Measurements from ENCODE around the gene ZAP70. TPM values are rescaled to one million over a fixed set of nuclear protein-coding genes. Genes with fewer than 3 reads are reported as not detected.
"Not testable (repeated sequence)": the region's sequence is repeated elsewhere in the genome, so short reads cannot be mapped to it uniquely, and the experiment has no call there.

The ZAP70 gene
- total RNA-seq, 2 donors from 2014 or later = 0.86 to 1.4 TPM

DNA sequence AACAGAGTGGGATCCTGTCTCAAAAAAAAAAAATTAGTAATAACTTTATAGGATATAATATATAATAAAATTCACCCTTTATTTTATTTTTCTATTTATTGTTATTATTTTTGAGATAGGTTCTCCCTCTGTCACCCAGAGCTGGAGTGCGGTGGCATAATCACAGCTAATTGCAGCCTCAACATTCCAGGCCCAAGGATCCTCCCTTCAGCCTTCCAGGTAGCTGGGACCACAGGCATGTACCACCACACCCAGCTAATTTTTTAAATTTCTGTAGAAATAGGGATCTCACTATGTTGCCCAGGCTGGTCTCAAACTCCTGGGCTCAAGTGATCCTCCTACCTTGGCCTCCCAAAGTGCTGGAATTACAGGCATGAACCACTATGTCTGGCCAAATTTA is 42.9 kb upstream of the ZAP70 start:
- Histone ChIP-seq H3K4me3 (no peak overlapping the region), H3K9me3 (no peaks in the 10 kb centered on the region), H3K36me3 (no peaks in the 10 kb centered on the region), H3K4me1 (no peaks in the 10 kb centered on the region), H3K27ac (no peak overlapping the region), H3K27me3 (no peaks in the 10 kb centered on the region)
- no peak for TF ChIP-seq CTCF (IDR thresholded peaks at IDR 0.05)
- DNase-seq (ENCODE audit: low spot score) = no peak

GRCh38 chr2:97671526-97671925 is 41.9 kb upstream of the ZAP70 start:
- Histone ChIP-seq H3K4me3 (no peak overlapping the region), H3K36me3 (no peaks in the 10 kb centered on the region), H3K4me1 (no peaks in the 10 kb centered on the region), H3K27me3 (no peaks in the 10 kb centered on the region), H3K27ac (no peak overlapping the region), H3K9me3 (no peaks in the 10 kb centered on the region)
- no peak for TF ChIP-seq CTCF (IDR thresholded peaks at IDR 0.05)
- no peak for DNase-seq (ENCODE audit: low spot score)

- H3K27me3 ChIP-seq; H3K27ac ChIP-seq; H3K9me3 ChIP-seq; H3K4me3 ChIP-seq; H3K36me3 ChIP-seq; H3K4me1 ChIP-seq; DNase-seq (ENCODE audit: low spot score): not testable (repeated sequence)
These were observed 40.7 kb upstream of the ZAP70 start for GRCh38 chr2:97672606-97673140.

- no peaks in the 10 kb centered on the region for H3K9me3 ChIP-seq
- H3K36me3 ChIP-seq = no peaks in the 10 kb centered on the region
- H3K4me1 ChIP-seq = no peaks in the 10 kb centered on the region
- H3K4me3 ChIP-seq = no peak overlapping the region
- no peak for DNase-seq (ENCODE audit: low spot score)
- no peak overlapping the region for H3K27ac ChIP-seq
- TF ChIP-seq CTCF (IDR thresholded peaks at IDR 0.05) = no peak
- no peaks in the 10 kb centered on the region for H3K27me3 ChIP-seq
These were observed 40.0 kb upstream of the ZAP70 start for GRCh38 chr2:97673182-97673914.

GRCh38 chr2:97673915-97674283 is 39.5 kb upstream of the ZAP70 start:
- no peaks in the 10 kb centered on the region for H3K9me3 ChIP-seq
- TF ChIP-seq CTCF (IDR thresholded peaks at IDR 0.05) = no peak
- H3K27ac ChIP-seq = no peak overlapping the region
- no peak for DNase-seq (ENCODE audit: low spot score)
- no peak overlapping the region for H3K4me3 ChIP-seq
- H3K36me3 ChIP-seq = no peaks in the 10 kb centered on the region
- H3K4me1 ChIP-seq = no peaks in the 10 kb centered on the region
- no peaks in the 10 kb centered on the region for H3K27me3 ChIP-seq

- no peak for TF ChIP-seq CTCF (IDR thresholded peaks at IDR 0.05)
- no peaks in the 10 kb centered on the region for H3K27me3 ChIP-seq
- no peak overlapping the region for H3K27ac ChIP-seq
- no peaks in the 10 kb centered on the region for H3K9me3 ChIP-seq
- no peaks in the 10 kb centered on the region for H3K36me3 ChIP-seq
- DNase-seq (ENCODE audit: low spot score) = no peak
- no peaks in the 10 kb centered on the region for H3K4me1 ChIP-seq
- H3K4me3 ChIP-seq = no peak overlapping the region
These were observed 37.8 kb upstream of the ZAP70 start for GRCh38 chr2:97675430-97676113.

All from right atrium auricular region (tissue), 2 donors.